IMR-90 (cell line): ENCODE results near the gene TNRC18. TPM values are rescaled to one million over a fixed set of nuclear protein-coding genes. Genes with fewer than 3 reads are reported as not detected.

Source experiments
- ATAC-seq: fragments of 200-7000 bp; cut with Tn5 transposase; 2 replicates; pipeline ENCODE4 v1.9.1; 2020; ENCODE audit warnings: low read depth, mild to moderate bottlenecking, moderate library complexity
- BruUV-seq: library from RNA; stranded (reverse); fragments of 400-500 nt; replicated peaks from 2 replicates; lab custom pipeline; 2021; lab: Mats Ljungman, UMichigan
- CTCF ChIA-PET: fragments of 300-600 bp; formaldehyde crosslinking; extraction: SDS; loops from one replicate; lab custom pipeline; 2021; ENCODE audit warnings: antibody characterized with exemption; lab: Yijun Ruan, JAX
- POLR2A ChIA-PET: fragments of 300-600 bp; sonication (Branson Sonifier 250); formaldehyde crosslinking; loops from one replicate; lab custom pipeline; 2022; ENCODE audit warnings: antibody characterized with exemption; ENCODE audit not compliant: unreplicated experiment; lab: Charles Lee
- DNase-seq: peaks from one replicate; pipeline ENCODE4 v3.0.0; 2013
- H2AFZ ChIP-seq: replicated peaks from 2 replicates; pipeline ENCODE3; 2013; ENCODE audit warnings: low read length, mild to moderate bottlenecking; ENCODE audit not compliant: poor library complexity
- H2AK5ac ChIP-seq: 2 replicates; pipeline ENCODE4 v1.6.1; 2013; ENCODE audit warnings: low read depth, low read length, inconsistent platforms
- H2AK9ac ChIP-seq: replicated peaks from 2 replicates; pipeline ENCODE3; 2013; ENCODE audit warnings: mild to moderate bottlenecking, low read depth, low read length, moderate library complexity; ENCODE audit not compliant: poor library complexity
- H2BK120ac ChIP-seq: 2 replicates; pipeline ENCODE4 v1.6.1; 2013; ENCODE audit warnings: low read depth, low read length, inconsistent platforms
- H2BK15ac ChIP-seq: 3 replicates; pipeline ENCODE4 v1.6.1; 2013; ENCODE audit warnings: low read depth, low read length, inconsistent platforms
- H2BK20ac ChIP-seq: 2 replicates; pipeline ENCODE4 v1.6.1; 2013; ENCODE audit warnings: low read depth, mild to moderate bottlenecking, inconsistent platforms, low read length, moderate library complexity
- H2BK5ac ChIP-seq: 2 replicates; pipeline ENCODE4 v1.6.1; 2013; ENCODE audit warnings: mild to moderate bottlenecking, low read depth, low read length, inconsistent platforms; ENCODE audit not compliant: poor library complexity, severe bottlenecking
- H3K14ac ChIP-seq: replicated peaks from 2 replicates; pipeline ENCODE4 v1.6.1; 2013; ENCODE audit warnings: low read depth, low read length, inconsistent platforms
- H3K18ac ChIP-seq: 2 replicates; pipeline ENCODE4 v1.6.1; 2013; ENCODE audit warnings: low read depth, low read length, control low read depth
- H3K23ac ChIP-seq: 2 replicates; pipeline ENCODE4 v1.6.1; 2013; ENCODE audit warnings: low read depth, low read length, inconsistent platforms
- H3K27ac ChIP-seq: 2 replicates; pipeline ENCODE4 v1.5.1; 2013; ENCODE audit warnings: mild to moderate bottlenecking, control low read depth, low read length; ENCODE audit not compliant: insufficient read depth
- H3K27me3 ChIP-seq: 2 replicates; pipeline ENCODE4 v1.6.1; 2013; ENCODE audit warnings: low read length; ENCODE audit not compliant: control insufficient read depth, insufficient read depth
- H3K36me3 ChIP-seq: 2 replicates; pipeline ENCODE4 v1.6.1; 2013; ENCODE audit warnings: low read length, mixed read lengths; ENCODE audit not compliant: control insufficient read depth, insufficient read depth
- H3K4ac ChIP-seq: 2 replicates; pipeline ENCODE4 v1.6.1; 2013; ENCODE audit warnings: low read depth, low read length, inconsistent platforms
- H3K4me1 ChIP-seq: 2 replicates; pipeline ENCODE4 v1.6.1; 2013; ENCODE audit warnings: low read length, mixed read lengths; ENCODE audit not compliant: control insufficient read depth, insufficient read depth
- H3K4me2 ChIP-seq: 2 replicates; pipeline ENCODE4 v1.6.1; 2013; ENCODE audit warnings: low read depth, mild to moderate bottlenecking, control low read depth, low read length, moderate library complexity
- H3K4me3 ChIP-seq: 2 replicates; pipeline ENCODE4 v1.5.1; 2013; ENCODE audit warnings: low read depth, mild to moderate bottlenecking, control low read depth, low read length, moderate library complexity; ENCODE audit not compliant: insufficient read depth
- H3K56ac ChIP-seq: 2 replicates; pipeline ENCODE4 v1.6.1; 2013; ENCODE audit warnings: low read length, inconsistent platforms; ENCODE audit not compliant: insufficient read depth; ENCODE audit errors: extremely low read depth
- H3K79me1 ChIP-seq, 2 experiments: 2 replicates each; pipeline ENCODE4 v1.6.1; 2013; ENCODE audit warnings: low read length in 2 of 2, inconsistent platforms in 1 of 2, low read depth in 1 of 2
- H3K9ac ChIP-seq: 2 replicates; pipeline ENCODE4 v1.6.1; 2013; ENCODE audit warnings: low read depth, low read length, control low read depth
- H3K9me1 ChIP-seq: 2 replicates; pipeline ENCODE4 v1.6.1; 2013; ENCODE audit warnings: low read length, inconsistent platforms; ENCODE audit not compliant: insufficient read depth
- H3K9me3 ChIP-seq: 2 replicates; pipeline ENCODE4 v1.6.1; 2013; ENCODE audit warnings: low read length; ENCODE audit not compliant: control insufficient read depth, insufficient read depth
- H4K20me1 ChIP-seq: 2 replicates; pipeline ENCODE4 v1.6.1; 2013; ENCODE audit warnings: low read length, inconsistent platforms; ENCODE audit not compliant: insufficient read depth
- H4K5ac ChIP-seq: 2 replicates; pipeline ENCODE4 v1.6.1; 2013; ENCODE audit warnings: mild to moderate bottlenecking, low read depth, low read length, control low read depth
- H4K8ac ChIP-seq, 2 experiments: 2 replicates each; pipeline ENCODE4 v1.6.1; 2013; ENCODE audit warnings: low read depth in 2 of 2, low read length in 2 of 2, control low read depth in 1 of 2, inconsistent platforms in 1 of 2
- H4K91ac ChIP-seq: 2 replicates; pipeline ENCODE4 v1.6.1; 2013; ENCODE audit warnings: low read depth, low read length, inconsistent platforms; ENCODE audit not compliant: insufficient read depth
- BHLHE40 ChIP-seq: fragments of 150-350 bp; IDR thresholded peaks from 2 replicates; pipeline ENCODE4 v1.6.1; 2016; ENCODE audit warnings: mild to moderate bottlenecking, low read depth, low read length
- CEBPB ChIP-seq: IDR thresholded peaks from 2 replicates; pipeline ENCODE4 v1.6.1; 2012; ENCODE audit warnings: low read depth, low read length, improper control_type of control experiment
- CHD1 ChIP-seq: IDR thresholded peaks from 2 replicates; pipeline ENCODE4 v1.6.1; 2012; ENCODE audit warnings: low read depth, low read length, improper control_type of control experiment
- MXI1 ChIP-seq: IDR thresholded peaks from 2 replicates; pipeline ENCODE4 v1.6.1; 2012; ENCODE audit warnings: low read depth, mild to moderate bottlenecking, low read length, moderate library complexity, borderline replicate concordance
- NFE2L2 ChIP-seq: fragments of 150-350 bp; IDR thresholded peaks from 2 replicates; pipeline ENCODE4 v1.6.1; 2016; ENCODE audit warnings: low read depth, mild to moderate bottlenecking, low read length
- POLR2A ChIP-seq: IDR thresholded peaks from 2 replicates; pipeline ENCODE4 v1.6.1; 2012; ENCODE audit warnings: mild to moderate bottlenecking, low read depth, low read length
- RCOR1 ChIP-seq: IDR thresholded peaks from 2 replicates; pipeline ENCODE4 v1.6.1; 2012; ENCODE audit warnings: mild to moderate bottlenecking, low read length, improper control_type of control experiment; ENCODE audit not compliant: insufficient replicate concordance
- RFX5 ChIP-seq: IDR thresholded peaks from 2 replicates; pipeline ENCODE4 v1.8.0; 2012; ENCODE audit warnings: low read depth, mild to moderate bottlenecking, low read length, moderate library complexity
- WGBS, 2 experiments: methylation state at CpG; one replicate each; pipeline versions ENCODE4 v1.1.5 to v1.1.7; 2013; ENCODE audit warnings: missing lambda C conversion rate in 2 of 2; ENCODE audit not compliant: insufficient read length in 1 of 2; ENCODE audit errors: extremely low coverage in 2 of 2; 5-methylcytosine and 5-hydroxymethylcytosine counted together
- dilution Hi-C: fragments of 300-500 bp; cut with HindIII; formaldehyde crosslinking; loops from one replicate; pipeline ENCODE4 v1.14.3; 2018; ENCODE audit warnings: low sequenced_read_pairs; ENCODE audit not compliant: unreplicated experiment
- in situ Hi-C: fragments of 300-500 bp; cut with MboI; formaldehyde crosslinking; loops from 3 replicates; pipeline ENCODE4 v1.14.3; 2019; ENCODE audit warnings: low sequenced_read_pairs, inconsistent platforms, mixed read lengths
- intact Hi-C: fragments of 100-400 bp; cut with micrococcal nuclease; formaldehyde crosslinking; loops from 2 replicates; pipeline ENCODE4 v1.10.0; 2022
- polyA plus RNA-seq, 3 experiments: library from polyadenylated mRNA; depleted of rRNA; stranded (reverse); fragments of >200 nt; gene quantifications; 2 replicates each; pipeline ENCODE4 v1.2.3, GENCODE V29; 2012; ENCODE audit warnings: low replicate concordance in 1 of 3
- total RNA-seq: library from RNA; depleted of rRNA; stranded (reverse); fragments of >200 nt; gene quantifications from 2 replicates; pipeline ENCODE4 v1.2.3, GENCODE V29; 2012
- TF ChIP-seq, protein P1 (sequence below): conservative IDR thresholded peaks from 2 replicates; pipeline ENCODE4 v1.5.1; 2012; ENCODE audit warnings: mild to moderate bottlenecking, low read depth, low read length, improper control_type of control experiment
- TF ChIP-seq, protein P2 (sequence below): fragments of 150-350 bp; IDR thresholded peaks from 2 replicates; pipeline ENCODE4 v1.6.1; 2017; ENCODE audit warnings: mild to moderate bottlenecking, antibody characterized with exemption, low read length, low read depth

The TNRC18 gene
- total and polyA plus RNA-seq, 2 of the 4 experiments (the other 2 are of a cell fraction): 4.7 to 29.6 TPM

DNA sequence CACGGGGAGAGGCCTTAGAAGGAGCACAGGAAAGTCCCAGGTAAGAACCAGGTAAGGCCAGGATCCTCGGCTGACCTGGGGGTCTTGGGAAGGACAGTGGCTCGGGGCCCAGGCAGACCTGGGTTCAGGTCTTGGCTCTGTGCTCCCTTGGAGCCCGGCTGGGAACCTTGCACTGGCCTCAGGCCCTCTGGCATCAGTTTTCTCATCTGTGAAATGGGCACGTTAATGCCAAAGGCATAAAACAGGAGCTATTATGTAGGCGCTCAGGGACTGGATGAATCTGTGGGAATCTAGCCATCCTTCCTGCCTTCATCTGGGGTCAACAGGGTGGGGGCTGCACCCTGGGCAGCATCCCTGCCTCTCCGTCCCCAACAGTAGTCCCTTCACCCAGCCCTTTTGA lies 149.2 kb downstream of the TNRC18 start:
- H3K4me3 ChIP-seq: no peak overlapping the region
- H3K9me3 ChIP-seq: no peaks in the 10 kb centered on the region
- H2AK9ac ChIP-seq: no peak overlapping the region
- peaks cover 21% of the 10 kb centered on the region for H3K27me3 ChIP-seq
- H3K23ac ChIP-seq: no peak overlapping the region
- no peak overlapping the region for H3K9ac ChIP-seq
- no peak overlapping the region for H2BK20ac ChIP-seq
- no peak overlapping the region for H2BK5ac ChIP-seq
- BruUV-seq: no TSS peak
- no peak overlapping the region for H3K4me2 ChIP-seq
- no peak overlapping the region for H2BK15ac ChIP-seq
- no peaks in the 10 kb centered on the region for H4K20me1 ChIP-seq
- DNase-seq (no peak), ATAC-seq (no peak)
- H2AFZ ChIP-seq: no peak overlapping the region
- H3K56ac ChIP-seq: no peak overlapping the region
- H2AK5ac ChIP-seq: no peak overlapping the region
- H3K18ac ChIP-seq: no peak overlapping the region
- dilution Hi-C loops (no loop called here), in situ Hi-C loops (no loop called here), intact Hi-C loops (no loop called here)
- no peaks in the 10 kb centered on the region for H3K9me1 ChIP-seq
- H3K4ac ChIP-seq: no peak overlapping the region
- no peak overlapping the region for H3K27ac ChIP-seq
- ChIA-PET CTCF (interaction anchor here (0.6 kb wide), 1 partner anchor 20 kb away, joined by 6 read pairs; no protein-coding TSS in a partner anchor), POLR2A (no interaction called here)
- no peaks in the 10 kb centered on the region for H3K36me3 ChIP-seq
- no peaks in the 10 kb centered on the region for H3K4me1 ChIP-seq
- H2BK120ac ChIP-seq: no peak overlapping the region
- no peak overlapping the region for H4K91ac ChIP-seq
- no peak overlapping the region for H3K14ac ChIP-seq
- 73% methylated on average over 3 of the region's 7 CpGs; no CpG with 5 or more reads in 1 of the 2 experiments for WGBS, 2 experiments
- TF ChIP-seq RFX5 (no peak), POLR2A (no peak), MXI1 (no peak), CHD1 (no peak), BHLHE40 (no peak), CEBPB (no peak), NFE2L2 (no peak), RCOR1 (no peak)
- TF ChIP-seq, protein P1, sequence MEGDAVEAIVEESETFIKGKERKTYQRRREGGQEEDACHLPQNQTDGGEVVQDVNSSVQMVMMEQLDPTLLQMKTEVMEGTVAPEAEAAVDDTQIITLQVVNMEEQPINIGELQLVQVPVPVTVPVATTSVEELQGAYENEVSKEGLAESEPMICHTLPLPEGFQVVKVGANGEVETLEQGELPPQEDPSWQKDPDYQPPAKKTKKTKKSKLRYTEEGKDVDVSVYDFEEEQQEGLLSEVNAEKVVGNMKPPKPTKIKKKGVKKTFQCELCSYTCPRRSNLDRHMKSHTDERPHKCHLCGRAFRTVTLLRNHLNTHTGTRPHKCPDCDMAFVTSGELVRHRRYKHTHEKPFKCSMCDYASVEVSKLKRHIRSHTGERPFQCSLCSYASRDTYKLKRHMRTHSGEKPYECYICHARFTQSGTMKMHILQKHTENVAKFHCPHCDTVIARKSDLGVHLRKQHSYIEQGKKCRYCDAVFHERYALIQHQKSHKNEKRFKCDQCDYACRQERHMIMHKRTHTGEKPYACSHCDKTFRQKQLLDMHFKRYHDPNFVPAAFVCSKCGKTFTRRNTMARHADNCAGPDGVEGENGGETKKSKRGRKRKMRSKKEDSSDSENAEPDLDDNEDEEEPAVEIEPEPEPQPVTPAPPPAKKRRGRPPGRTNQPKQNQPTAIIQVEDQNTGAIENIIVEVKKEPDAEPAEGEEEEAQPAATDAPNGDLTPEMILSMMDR: no peak
- TF ChIP-seq, protein P2, sequence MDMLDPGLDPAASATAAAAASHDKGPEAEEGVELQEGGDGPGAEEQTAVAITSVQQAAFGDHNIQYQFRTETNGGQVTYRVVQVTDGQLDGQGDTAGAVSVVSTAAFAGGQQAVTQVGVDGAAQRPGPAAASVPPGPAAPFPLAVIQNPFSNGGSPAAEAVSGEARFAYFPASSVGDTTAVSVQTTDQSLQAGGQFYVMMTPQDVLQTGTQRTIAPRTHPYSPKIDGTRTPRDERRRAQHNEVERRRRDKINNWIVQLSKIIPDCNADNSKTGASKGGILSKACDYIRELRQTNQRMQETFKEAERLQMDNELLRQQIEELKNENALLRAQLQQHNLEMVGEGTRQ: no peak
- no peak overlapping the region for H4K5ac ChIP-seq
- H3K79me1 ChIP-seq: no peaks in the 10 kb centered on the region
- H4K8ac ChIP-seq: no peak overlapping the region
